ENCODE results near the gene HSPB7. TPM values are rescaled to one million over a fixed set of nuclear protein-coding genes. Genes with fewer than 3 reads are reported as not detected.

HSPB7 gene
- total and polyA plus RNA-seq, 12 donors = 4,333 to 6,425 (median 4,947) TPM

DNA sequence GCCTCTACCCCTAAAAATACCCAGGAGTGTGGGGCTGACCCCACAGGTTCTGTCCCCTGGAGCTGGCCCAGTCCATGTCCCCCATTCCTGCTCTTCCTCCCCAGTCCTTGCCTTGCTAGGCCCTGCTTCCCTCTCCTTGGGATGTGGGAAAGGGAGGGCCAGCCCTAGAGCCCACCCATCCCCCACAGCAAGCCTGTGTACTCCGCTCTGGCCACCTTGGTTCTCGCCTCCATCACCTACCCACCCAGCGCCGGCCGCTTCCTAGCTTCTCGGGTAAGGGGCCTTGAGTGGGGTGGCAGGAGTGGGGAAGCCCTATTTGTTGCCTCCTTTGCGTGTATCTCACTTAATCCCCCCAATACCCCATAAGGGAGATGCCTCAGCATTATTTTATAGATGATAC, 32.5 kb upstream of the HSPB7 start:
- Histone ChIP-seq H3K27ac (no peak overlapping the region), H3K9me3 (no peaks in the 10 kb centered on the region), H3K36me3 (no peaks in the 10 kb centered on the region), H3K4me3 (no peak overlapping the region), H3K27me3 (peaks cover 0 to 8% (median 0%) of the 10 kb centered on the region in 7 donors), H3K4me1 (peaks cover 0 to 8% (median 7%) of the 10 kb centered on the region in 9 donors)
- TF ChIP-seq, protein P1, sequence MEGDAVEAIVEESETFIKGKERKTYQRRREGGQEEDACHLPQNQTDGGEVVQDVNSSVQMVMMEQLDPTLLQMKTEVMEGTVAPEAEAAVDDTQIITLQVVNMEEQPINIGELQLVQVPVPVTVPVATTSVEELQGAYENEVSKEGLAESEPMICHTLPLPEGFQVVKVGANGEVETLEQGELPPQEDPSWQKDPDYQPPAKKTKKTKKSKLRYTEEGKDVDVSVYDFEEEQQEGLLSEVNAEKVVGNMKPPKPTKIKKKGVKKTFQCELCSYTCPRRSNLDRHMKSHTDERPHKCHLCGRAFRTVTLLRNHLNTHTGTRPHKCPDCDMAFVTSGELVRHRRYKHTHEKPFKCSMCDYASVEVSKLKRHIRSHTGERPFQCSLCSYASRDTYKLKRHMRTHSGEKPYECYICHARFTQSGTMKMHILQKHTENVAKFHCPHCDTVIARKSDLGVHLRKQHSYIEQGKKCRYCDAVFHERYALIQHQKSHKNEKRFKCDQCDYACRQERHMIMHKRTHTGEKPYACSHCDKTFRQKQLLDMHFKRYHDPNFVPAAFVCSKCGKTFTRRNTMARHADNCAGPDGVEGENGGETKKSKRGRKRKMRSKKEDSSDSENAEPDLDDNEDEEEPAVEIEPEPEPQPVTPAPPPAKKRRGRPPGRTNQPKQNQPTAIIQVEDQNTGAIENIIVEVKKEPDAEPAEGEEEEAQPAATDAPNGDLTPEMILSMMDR (IDR thresholded peaks at IDR 0.05) = no peak
- ATAC-seq (no peak), DNase-seq (no peak)
- intact Hi-C loops (cut with DNase I) = loop anchor here in 3 of 10 donors (5.0 kb wide), 2 partner anchors 43 to 258 kb away; no protein-coding TSS in a partner anchor
- WGBS, 2 donors = 74 to 81% methylated on average over 7 of the region's 7 CpGs

DNA sequence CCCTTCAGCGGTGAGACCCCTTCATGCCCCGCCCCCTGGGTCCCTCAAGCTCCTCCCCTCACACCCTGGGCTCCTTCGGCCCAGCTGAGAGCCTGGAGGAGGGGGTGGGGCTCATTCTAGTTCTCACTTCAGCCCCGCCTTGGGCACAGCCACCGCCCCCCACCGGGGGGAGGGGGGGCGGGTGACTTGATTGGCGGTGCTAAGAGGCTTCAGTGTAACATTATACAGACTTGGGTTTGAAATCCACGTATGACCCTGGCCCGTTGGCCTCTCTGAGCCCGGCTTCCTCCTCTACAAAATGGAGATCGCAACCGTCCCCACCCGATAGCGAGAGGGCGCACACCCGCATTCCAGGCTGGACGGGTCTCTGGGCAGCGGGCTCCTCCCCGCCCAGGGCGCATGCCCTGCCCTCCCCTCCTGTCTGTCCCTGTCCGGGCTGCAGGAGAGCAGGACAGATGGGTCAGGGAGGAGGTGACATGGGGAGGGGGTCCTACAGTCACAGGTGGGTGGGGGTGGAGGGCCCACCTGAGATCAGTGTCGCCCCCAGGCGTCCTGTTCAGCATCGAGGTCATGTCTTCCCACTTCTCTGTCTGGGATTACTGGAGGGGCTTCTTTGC, 30.8 kb upstream of the HSPB7 start:
- DNase-seq (peak; percentile 49 to 57), ATAC-seq (peak; percentile 49 to 78 (median 62))
- H3K9me3 ChIP-seq = no peaks in the 10 kb centered on the region
- H3K36me3 ChIP-seq = no peaks in the 10 kb centered on the region
- peak overlapping the region; percentile 11 to 56 (median 42) for H3K4me3 ChIP-seq
- peaks cover 0 to 8% (median 7%) of the 10 kb centered on the region in 9 donors for H3K4me1 ChIP-seq
- intact Hi-C loops (cut with DNase I) = no loop called here
- peak overlapping the region in 2 of 10 donors; percentile 3 to 15 for H3K27ac ChIP-seq
- 3% methylated on average over 24 to 25 of the region's 25 CpGs for WGBS, 2 donors
- TF ChIP-seq, protein P1 (IDR thresholded peaks at IDR 0.05) = peak in 2 of 9 donors; percentile 8 to 20
- H3K27me3 ChIP-seq = peaks cover 0 to 8% (median 0%) of the 10 kb centered on the region in 7 donors

DNA sequence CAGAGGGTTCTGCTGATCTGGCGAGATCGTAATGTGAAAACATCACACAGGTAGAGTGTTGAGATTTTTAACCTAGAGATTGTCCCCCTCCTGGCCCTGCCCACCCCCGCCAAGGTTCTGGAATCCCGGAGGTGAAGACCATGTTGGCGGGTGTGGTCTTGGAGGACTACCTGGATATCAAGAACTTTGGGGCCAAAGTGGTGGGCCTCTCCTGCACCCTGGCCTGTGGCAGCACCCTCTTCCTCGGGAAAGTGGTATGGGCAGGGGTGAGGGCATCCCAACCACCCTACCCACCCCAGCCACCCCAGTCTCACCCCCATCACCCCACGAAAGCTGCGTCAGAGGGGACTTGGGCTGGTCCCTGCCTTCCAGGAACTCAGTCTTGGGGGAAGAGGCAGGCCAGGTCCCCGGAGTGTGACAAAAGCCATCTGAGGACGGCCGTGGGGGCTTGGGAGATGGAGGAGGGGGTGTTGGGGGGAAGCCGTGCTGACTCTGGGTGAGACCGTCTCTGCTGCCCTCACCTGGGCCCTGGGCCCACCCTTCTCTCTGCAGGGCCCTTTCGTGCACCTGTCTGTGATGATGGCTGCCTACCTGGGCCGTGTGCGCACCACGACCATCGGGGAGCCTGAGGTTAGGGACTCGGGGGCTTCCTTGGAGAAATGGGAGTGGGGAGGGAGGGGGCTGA, 30.1 kb upstream of the HSPB7 start:
- Histone ChIP-seq H3K9me3 (no peaks in the 10 kb centered on the region), H3K4me3 (peak overlapping the region in 4 of 10 donors; percentile 25 to 56 (median 47)), H3K36me3 (no peaks in the 10 kb centered on the region), H3K27ac (no peak overlapping the region), H3K27me3 (peaks cover 0 to 8% (median 0%) of the 10 kb centered on the region in 7 donors), H3K4me1 (peaks cover 0 to 8% (median 7%) of the 10 kb centered on the region in 9 donors)
- no peak for DNase-seq
- 69 to 72% methylated on average over 18 to 19 of the region's 19 CpGs for WGBS, 2 donors
- TF ChIP-seq, protein P1 (IDR thresholded peaks at IDR 0.05) = no peak
- no peak for ATAC-seq
- intact Hi-C loops (cut with DNase I) = no loop called here

DNA sequence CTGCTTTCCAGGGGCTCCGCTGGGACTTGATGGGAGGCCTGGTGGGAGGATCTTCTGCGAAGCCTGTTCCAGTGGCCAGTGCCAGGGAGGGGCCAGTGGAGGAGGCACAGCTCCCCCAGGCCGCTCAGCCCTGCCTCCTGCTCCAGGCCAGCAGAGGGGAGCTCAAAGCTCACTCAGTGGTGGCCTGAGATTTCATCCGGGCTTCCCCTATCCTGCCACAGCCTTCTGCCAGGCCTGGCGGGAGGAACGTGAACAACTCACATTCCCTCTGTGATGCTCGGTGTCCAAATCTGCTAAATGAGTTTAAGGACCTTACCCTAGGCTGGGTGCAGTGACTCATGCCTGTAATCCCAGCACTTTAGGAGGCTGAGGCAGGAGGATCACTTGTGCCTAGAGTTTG, 29.0 kb upstream of the HSPB7 start:
- no peaks in the 10 kb centered on the region for H3K36me3 ChIP-seq
- 54 to 61% methylated on average over 7 of the region's 7 CpGs for WGBS, 2 donors
- TF ChIP-seq, protein P1 (IDR thresholded peaks at IDR 0.05) = no peak
- peaks cover 0 to 8% (median 7%) of the 10 kb centered on the region in 9 donors for H3K4me1 ChIP-seq
- intact Hi-C loops (cut with DNase I) = no loop called here
- ATAC-seq = no peak
- H3K27ac ChIP-seq = no peak overlapping the region
- H3K27me3 ChIP-seq = peaks cover 0 to 8% (median 0%) of the 10 kb centered on the region in 7 donors
- no peaks in the 10 kb centered on the region for H3K9me3 ChIP-seq
- no peak for DNase-seq
- H3K4me3 ChIP-seq = no peak overlapping the region
